ENCODE data around the gene UBE2H.
A peak's percentile ranks its signal among the peaks of the same experiment; 100 is the strongest.

UBE2H gene

DNA sequence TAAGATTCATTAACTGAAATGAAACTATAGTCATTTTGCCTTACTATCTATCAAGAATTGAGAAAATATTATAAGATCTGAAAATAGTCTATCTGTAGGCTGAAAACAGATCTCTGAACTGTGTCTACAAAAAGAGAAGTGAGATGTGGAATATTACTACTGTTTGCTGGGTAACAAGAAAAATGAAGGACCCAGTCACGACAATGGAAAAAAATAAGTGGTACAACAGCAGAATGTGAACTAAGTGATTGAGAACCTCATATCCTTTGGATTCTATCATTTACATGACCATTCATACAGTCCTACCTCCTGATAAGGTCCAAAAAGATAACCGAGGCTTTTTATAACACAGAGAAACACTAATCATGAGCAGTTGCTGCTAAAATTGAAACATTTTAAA lies 94.3 kb downstream of the UBE2H start:
- no peaks in the 10 kb centered on the region for H3K9me3 ChIP-seq (ENCODE audit: control insufficient read depth, insufficient read depth, low read depth, low read length)
- H3K27ac ChIP-seq (ENCODE audit: low read depth, low read length), result no peak overlapping the region
- H3K27me3 ChIP-seq (ENCODE audit: control insufficient read depth, insufficient read depth, low read length), result no peaks in the 10 kb centered on the region
- no peak overlapping the region for H3K4me3 ChIP-seq (ENCODE audit: low read depth, low read length)
- H3K4me1 ChIP-seq (ENCODE audit: control insufficient read depth, insufficient read depth, low read length), result peaks cover 30% of the 10 kb centered on the region
- no peak overlapping the region for H3K9ac ChIP-seq (ENCODE audit: low read length)
- peaks cover 3% of the 10 kb centered on the region; the same call in 1 of the 2 replicates for H3K36me3 ChIP-seq (ENCODE audit: control insufficient read depth, insufficient read depth, low read length)

DNA sequence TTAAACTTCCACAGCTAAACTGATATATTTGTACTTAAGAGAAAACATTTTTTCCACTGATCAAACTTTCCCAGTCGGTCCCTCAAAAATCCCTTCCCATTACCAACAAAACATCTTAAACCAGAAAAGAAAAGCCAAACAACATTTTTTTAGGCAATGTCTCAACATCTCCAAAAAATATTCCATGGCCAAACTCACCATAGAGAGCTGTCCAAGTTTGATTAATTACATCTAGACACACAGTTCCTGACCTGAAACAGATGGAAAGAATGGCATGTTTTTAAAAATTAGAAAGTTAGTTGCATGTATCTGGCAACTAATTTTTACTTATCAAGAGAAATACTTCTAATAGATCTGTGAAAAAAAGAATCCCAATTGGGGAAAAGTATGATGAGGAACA lies 95.4 kb downstream of the UBE2H start:
- Histone ChIP-seq H3K36me3 (ENCODE audit: control insufficient read depth, insufficient read depth, low read length) (peaks cover 3% of the 10 kb centered on the region; the same call in 1 of the 2 replicates), H3K9ac (ENCODE audit: low read length) (no peak overlapping the region), H3K9me3 (ENCODE audit: control insufficient read depth, insufficient read depth, low read depth, low read length) (no peaks in the 10 kb centered on the region), H3K4me3 (ENCODE audit: low read depth, low read length) (no peak overlapping the region), H3K4me1 (ENCODE audit: control insufficient read depth, insufficient read depth, low read length) (peaks cover 18% of the 10 kb centered on the region), H3K27ac (ENCODE audit: low read depth, low read length) (no peak overlapping the region), H3K27me3 (ENCODE audit: control insufficient read depth, insufficient read depth, low read length) (no peaks in the 10 kb centered on the region)

DNA sequence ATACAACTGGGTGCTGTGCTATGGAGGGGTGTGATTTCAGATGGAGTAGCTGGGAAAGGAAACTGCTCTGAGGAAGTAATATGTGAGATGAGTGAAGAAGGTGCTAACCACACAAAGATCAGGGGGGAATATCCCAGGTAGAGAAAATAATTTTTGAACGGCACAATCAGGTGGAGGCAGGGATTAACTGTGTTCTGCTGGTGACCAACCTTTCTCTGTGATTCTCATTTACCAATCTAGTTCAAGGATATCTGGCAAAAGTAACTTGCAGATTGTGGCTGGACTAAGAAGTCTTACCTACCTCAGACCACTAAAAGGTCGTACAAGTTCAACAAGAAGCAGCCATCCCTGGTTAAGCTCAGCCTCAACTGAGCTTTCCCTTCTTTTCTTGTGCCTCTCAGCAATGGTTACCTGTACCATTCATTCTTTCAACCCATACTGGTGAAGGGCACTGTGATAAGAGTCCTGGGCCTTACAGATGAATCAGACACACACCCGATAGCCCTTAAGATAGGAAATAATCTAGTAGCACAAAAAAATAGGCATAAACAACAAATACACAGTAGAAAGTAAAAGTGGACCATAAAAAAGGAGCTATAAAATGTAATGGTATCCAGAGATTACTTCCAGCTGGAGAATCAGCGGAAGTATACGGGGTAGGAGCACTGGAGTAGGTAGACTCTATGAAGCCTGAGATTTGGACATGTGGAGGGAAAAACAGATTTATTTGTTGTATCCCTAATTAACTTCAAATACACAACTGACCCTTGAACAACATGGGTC lies 96.6 kb downstream of the UBE2H start:
- Histone ChIP-seq H3K27me3 (ENCODE audit: control insufficient read depth, insufficient read depth, low read length) (no peaks in the 10 kb centered on the region), H3K9me3 (ENCODE audit: control insufficient read depth, insufficient read depth, low read depth, low read length) (no peaks in the 10 kb centered on the region), H3K9ac (ENCODE audit: low read length) (no peak overlapping the region), H3K4me1 (ENCODE audit: control insufficient read depth, insufficient read depth, low read length) (peaks cover 21% of the 10 kb centered on the region), H3K27ac (ENCODE audit: low read depth, low read length) (no peak overlapping the region), H3K36me3 (ENCODE audit: control insufficient read depth, insufficient read depth, low read length) (peaks cover 3% of the 10 kb centered on the region; the same call in 1 of the 2 replicates), H3K4me3 (ENCODE audit: low read depth, low read length) (no peak overlapping the region)

DNA sequence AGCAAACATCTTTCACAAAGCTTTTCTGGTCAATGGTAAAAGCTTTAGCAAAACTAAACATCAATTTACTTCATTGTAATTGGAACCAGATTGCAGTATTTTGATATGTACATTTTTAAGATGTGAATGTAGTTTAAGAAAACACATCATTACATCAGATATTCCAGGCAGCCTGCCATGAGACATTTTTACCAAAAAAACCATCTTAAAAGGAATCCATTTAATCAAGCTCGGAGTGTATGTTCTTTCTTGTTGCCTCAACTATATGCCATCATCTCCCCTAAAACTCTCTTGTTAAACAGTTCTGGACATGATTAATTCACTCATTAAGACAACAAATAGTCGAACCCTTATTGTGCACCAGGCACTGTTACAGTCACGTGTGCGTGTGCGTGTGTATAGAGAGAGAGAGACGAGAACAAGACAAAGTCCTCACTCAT lies 97.5 kb downstream of the UBE2H start:
- Histone ChIP-seq H3K36me3 (ENCODE audit: control insufficient read depth, insufficient read depth, low read length) (peaks cover 3% of the 10 kb centered on the region; the same call in 1 of the 2 replicates), H3K9ac (ENCODE audit: low read length) (no peak overlapping the region), H3K27me3 (ENCODE audit: control insufficient read depth, insufficient read depth, low read length) (no peaks in the 10 kb centered on the region), H3K4me3 (ENCODE audit: low read depth, low read length) (no peak overlapping the region), H3K4me1 (ENCODE audit: control insufficient read depth, insufficient read depth, low read length) (peaks cover 21% of the 10 kb centered on the region), H3K9me3 (ENCODE audit: control insufficient read depth, insufficient read depth, low read depth, low read length) (no peaks in the 10 kb centered on the region), H3K27ac (ENCODE audit: low read depth, low read length) (no peak overlapping the region)

DNA sequence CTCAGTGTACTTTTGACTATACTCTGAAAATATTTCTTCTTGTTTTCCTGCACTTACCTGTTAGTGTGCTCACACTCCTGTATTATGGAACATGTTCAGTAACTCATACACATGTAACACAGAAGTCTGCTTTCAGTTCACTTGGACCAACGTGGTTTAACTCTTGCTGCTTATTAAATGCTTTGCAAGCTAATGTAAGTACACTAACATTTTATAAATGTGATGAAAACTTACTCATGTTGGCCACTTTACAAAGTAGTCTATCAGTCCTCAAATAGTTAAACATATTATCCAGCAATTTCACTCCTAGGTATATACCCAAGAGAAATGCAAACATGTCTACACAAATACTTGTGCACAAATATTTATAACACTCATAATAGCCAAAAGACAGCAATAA lies 98.4 kb downstream of the UBE2H start:
- H3K27me3 ChIP-seq (ENCODE audit: control insufficient read depth, insufficient read depth, low read length), result no peaks in the 10 kb centered on the region
- no peak overlapping the region for H3K9ac ChIP-seq (ENCODE audit: low read length)
- peaks cover 3% of the 10 kb centered on the region; the same call in 1 of the 2 replicates for H3K36me3 ChIP-seq (ENCODE audit: control insufficient read depth, insufficient read depth, low read length)
- H3K27ac ChIP-seq (ENCODE audit: low read depth, low read length), result 0 out of 2 replicates have a peak overlapping the region, but pooled peaks have one; percentile 19
- H3K4me1 ChIP-seq (ENCODE audit: control insufficient read depth, insufficient read depth, low read length), result peaks cover 16% of the 10 kb centered on the region
- H3K9me3 ChIP-seq (ENCODE audit: control insufficient read depth, insufficient read depth, low read depth, low read length), result no peaks in the 10 kb centered on the region
- H3K4me3 ChIP-seq (ENCODE audit: low read depth, low read length), result no peak overlapping the region

DNA sequence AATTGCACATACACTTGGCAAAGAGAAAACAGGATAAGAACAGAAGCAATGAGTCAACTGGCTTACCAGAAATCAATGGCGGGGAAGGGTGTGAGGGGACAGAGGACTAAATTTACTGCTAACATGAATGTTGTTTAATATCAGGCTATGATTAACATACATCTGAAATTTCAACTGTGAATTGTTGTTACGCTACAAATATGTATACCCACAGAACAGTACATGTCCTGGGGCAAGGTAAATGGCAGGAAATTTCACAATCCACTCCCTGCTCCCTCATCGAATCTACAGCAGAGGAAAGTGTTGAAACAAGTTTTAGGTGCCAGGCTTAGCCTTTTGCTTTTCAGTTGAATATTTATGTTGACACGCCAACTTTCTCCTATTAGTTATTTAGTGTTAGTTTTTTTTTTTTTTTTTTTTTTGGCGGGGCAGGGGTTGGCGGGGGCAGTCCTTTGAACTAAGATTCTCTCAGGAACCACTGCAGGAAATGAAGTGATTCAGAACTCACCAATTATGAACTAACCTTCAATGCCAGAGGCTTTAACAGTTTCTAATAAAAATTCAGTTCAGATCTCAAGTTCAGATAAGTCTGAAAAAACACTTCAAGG lies 99.0 kb downstream of the UBE2H start:
- H3K27ac ChIP-seq (ENCODE audit: low read depth, low read length), result 0 out of 2 replicates have a peak overlapping the region, but pooled peaks have one; percentile 19
- H3K9me3 ChIP-seq (ENCODE audit: control insufficient read depth, insufficient read depth, low read depth, low read length), result no peaks in the 10 kb centered on the region
- H3K9ac ChIP-seq (ENCODE audit: low read length), result no peak overlapping the region
- no peak overlapping the region for H3K4me3 ChIP-seq (ENCODE audit: low read depth, low read length)
- peaks cover 16% of the 10 kb centered on the region for H3K4me1 ChIP-seq (ENCODE audit: control insufficient read depth, insufficient read depth, low read length)
- H3K36me3 ChIP-seq (ENCODE audit: control insufficient read depth, insufficient read depth, low read length), result peaks cover 3% of the 10 kb centered on the region; the same call in 1 of the 2 replicates
- H3K27me3 ChIP-seq (ENCODE audit: control insufficient read depth, insufficient read depth, low read length), result no peaks in the 10 kb centered on the region

DNA sequence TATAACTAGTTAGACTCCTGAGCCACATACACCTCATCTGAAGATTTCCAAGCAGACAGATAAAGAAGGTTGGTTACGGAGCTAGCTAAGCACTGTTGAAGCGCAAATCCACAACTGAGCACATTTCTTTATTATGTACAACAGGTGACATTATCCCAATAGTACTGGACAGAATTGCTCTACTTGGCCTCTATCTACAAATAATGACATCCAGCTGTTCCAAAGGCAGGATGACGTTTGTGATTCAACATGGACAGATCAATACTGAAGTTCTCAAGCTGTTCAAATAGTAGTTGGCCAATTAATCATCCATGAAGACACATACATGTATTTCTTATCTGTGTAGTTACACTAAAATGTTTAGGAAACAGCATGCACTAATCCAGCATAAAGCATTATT lies 101.0 kb downstream of the UBE2H start:
- H3K27me3 ChIP-seq (ENCODE audit: control insufficient read depth, insufficient read depth, low read length), result no peaks in the 10 kb centered on the region
- no peaks in the 10 kb centered on the region for H3K9me3 ChIP-seq (ENCODE audit: control insufficient read depth, insufficient read depth, low read depth, low read length)
- peaks cover under 1% of the 10 kb centered on the region; the same call in 1 of the 2 replicates for H3K36me3 ChIP-seq (ENCODE audit: control insufficient read depth, insufficient read depth, low read length)
- no peak overlapping the region for H3K9ac ChIP-seq (ENCODE audit: low read length)
- no peak overlapping the region for H3K4me3 ChIP-seq (ENCODE audit: low read depth, low read length)
- H3K4me1 ChIP-seq (ENCODE audit: control insufficient read depth, insufficient read depth, low read length), result peaks cover 13% of the 10 kb centered on the region
- H3K27ac ChIP-seq (ENCODE audit: low read depth, low read length), result no peak overlapping the region

DNA sequence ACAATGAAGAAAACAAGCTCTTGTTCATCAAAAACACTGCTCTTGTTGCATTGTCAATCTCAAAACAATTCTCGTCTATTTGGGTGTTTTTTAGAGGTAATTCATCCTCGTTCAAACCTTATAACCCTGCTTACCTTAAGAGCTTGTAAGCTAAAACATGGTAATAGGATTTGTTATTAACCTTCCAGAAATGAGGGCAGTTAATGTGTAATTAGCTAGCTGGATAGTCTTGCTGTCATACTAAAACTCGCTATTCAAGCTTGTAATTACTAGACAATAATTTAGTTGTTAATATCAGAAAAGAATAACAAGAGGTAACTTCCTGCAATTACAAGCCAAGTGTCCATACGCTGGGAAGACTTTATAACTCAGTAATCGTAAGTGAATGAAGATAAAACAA lies 101.6 kb downstream of the UBE2H start:
- Histone ChIP-seq H3K4me1 (ENCODE audit: control insufficient read depth, insufficient read depth, low read length) (peaks cover 12% of the 10 kb centered on the region), H3K9ac (ENCODE audit: low read length) (no peak overlapping the region), H3K27ac (ENCODE audit: low read depth, low read length) (no peak overlapping the region), H3K36me3 (ENCODE audit: control insufficient read depth, insufficient read depth, low read length) (no peaks in the 10 kb centered on the region), H3K9me3 (ENCODE audit: control insufficient read depth, insufficient read depth, low read depth, low read length) (no peaks in the 10 kb centered on the region), H3K4me3 (ENCODE audit: low read depth, low read length) (no peak overlapping the region), H3K27me3 (ENCODE audit: control insufficient read depth, insufficient read depth, low read length) (no peaks in the 10 kb centered on the region)

DNA sequence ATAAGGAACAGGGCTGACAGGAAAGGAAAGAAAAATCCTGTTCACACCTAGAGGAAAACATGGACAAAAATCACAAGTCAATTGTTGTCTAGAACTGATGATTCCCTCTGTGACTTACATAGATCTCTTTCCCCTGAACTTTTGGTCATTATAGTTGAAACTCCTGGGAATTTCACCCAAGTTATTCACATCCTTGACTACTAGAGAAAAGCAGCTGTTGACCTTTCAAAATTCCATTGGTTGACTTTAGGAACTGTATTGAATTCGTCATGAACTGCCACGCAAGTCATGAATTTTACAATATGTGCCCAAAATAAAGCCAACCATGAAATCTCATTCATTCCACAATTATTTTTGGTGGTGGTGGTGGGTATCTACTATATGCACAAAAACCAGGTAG lies 104.3 kb downstream of the UBE2H start:
- Histone ChIP-seq H3K4me1 (ENCODE audit: control insufficient read depth, insufficient read depth, low read length) (peaks cover 21% of the 10 kb centered on the region), H3K27ac (ENCODE audit: low read depth, low read length) (no peak overlapping the region), H3K27me3 (ENCODE audit: control insufficient read depth, insufficient read depth, low read length) (no peaks in the 10 kb centered on the region)

DNA sequence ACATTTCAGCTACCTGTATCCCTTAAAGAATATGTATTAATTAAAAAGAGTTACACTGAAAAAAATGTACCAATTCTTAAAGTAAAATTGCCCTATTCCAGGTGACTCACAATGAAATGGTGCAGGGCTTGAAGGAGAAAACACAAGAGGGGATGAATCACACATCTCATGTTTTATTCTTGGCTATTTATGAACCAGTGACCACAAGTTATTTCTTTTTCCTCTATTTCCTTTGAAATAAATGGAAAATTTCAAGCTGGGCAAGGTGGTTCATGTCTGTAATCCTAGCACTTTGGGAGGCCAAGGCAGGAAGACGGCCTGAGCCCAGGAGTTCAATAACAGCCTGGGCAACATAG lies 106.8 kb downstream of the UBE2H start:
- Histone ChIP-seq H3K4me1 (ENCODE audit: control insufficient read depth, insufficient read depth, low read length) (peaks cover 20% of the 10 kb centered on the region), H3K9me3 (ENCODE audit: control insufficient read depth, insufficient read depth, low read depth, low read length) (no peaks in the 10 kb centered on the region), H3K4me3 (ENCODE audit: low read depth, low read length) (no peak overlapping the region), H3K27ac (ENCODE audit: low read depth, low read length) (no peak overlapping the region), H3K36me3 (ENCODE audit: control insufficient read depth, insufficient read depth, low read length) (no peaks in the 10 kb centered on the region), H3K9ac (ENCODE audit: low read length) (no peak overlapping the region), H3K27me3 (ENCODE audit: control insufficient read depth, insufficient read depth, low read length) (no peaks in the 10 kb centered on the region)

More for the DNA sequence above, 104.3 kb downstream of the UBE2H start:
- Histone ChIP-seq H3K9me3 (ENCODE audit: control insufficient read depth, insufficient read depth, low read depth, low read length) (no peaks in the 10 kb centered on the region), H3K36me3 (ENCODE audit: control insufficient read depth, insufficient read depth, low read length) (no peaks in the 10 kb centered on the region), H3K9ac (ENCODE audit: low read length) (no peak overlapping the region), H3K4me3 (ENCODE audit: low read depth, low read length) (no peak overlapping the region)

DNA sequence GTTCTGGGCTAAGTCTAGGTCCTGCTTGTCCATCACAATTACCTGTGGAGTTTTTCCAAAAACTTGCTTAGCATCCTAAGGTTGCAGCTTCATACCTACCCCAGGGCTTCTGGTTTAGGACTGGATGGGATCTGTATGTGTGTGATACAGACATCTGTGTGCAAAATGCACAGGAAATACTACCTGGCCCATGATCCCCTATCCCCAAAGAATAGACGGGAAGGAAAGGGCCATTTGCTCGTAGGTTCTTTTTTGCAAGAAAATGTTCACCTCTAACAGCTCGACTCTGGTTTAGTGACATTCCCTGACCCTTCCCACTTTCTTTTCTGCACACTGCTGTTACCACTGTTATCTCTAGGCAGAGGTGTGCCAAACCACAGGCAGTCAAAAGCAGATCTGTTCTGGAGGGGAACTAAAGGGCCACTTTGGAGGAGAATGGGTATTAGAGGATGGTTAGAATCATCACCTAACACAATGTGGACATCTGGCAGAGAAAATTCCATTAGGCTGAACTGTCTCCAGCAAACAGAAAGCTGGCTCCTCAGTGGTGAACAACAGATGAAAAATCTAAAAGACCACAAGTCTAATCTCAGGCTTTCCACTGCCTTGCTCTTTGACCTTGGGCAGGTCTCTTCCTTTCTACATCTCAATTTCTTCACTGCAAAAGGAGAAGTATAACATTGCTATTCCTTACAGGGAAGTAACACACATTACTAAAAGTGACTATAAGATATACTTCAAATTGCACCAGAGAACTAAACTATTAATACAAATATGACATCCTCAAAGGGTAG lies 107.4 kb downstream of the UBE2H start:
- no peak overlapping the region for H3K4me3 ChIP-seq (ENCODE audit: low read depth, low read length)
- no peaks in the 10 kb centered on the region for H3K27me3 ChIP-seq (ENCODE audit: control insufficient read depth, insufficient read depth, low read length)
- no peak overlapping the region for H3K9ac ChIP-seq (ENCODE audit: low read length)
- no peaks in the 10 kb centered on the region for H3K36me3 ChIP-seq (ENCODE audit: control insufficient read depth, insufficient read depth, low read length)
- H3K27ac ChIP-seq (ENCODE audit: low read depth, low read length), result no peak overlapping the region
- H3K4me1 ChIP-seq (ENCODE audit: control insufficient read depth, insufficient read depth, low read length), result peaks cover 20% of the 10 kb centered on the region
- no peaks in the 10 kb centered on the region for H3K9me3 ChIP-seq (ENCODE audit: control insufficient read depth, insufficient read depth, low read depth, low read length)

All from HUES6 (cell line).